ENCODE measurements around the gene IRX6. TPM values are rescaled to one million over a fixed set of nuclear protein-coding genes. Genes with fewer than 3 reads are reported as not detected.

Gene IRX6
- polyA plus RNA-seq, 1 donor (not counting 4 experiments of a cell fraction or from before 2014, with no cell fraction given), result not detected

DNA sequence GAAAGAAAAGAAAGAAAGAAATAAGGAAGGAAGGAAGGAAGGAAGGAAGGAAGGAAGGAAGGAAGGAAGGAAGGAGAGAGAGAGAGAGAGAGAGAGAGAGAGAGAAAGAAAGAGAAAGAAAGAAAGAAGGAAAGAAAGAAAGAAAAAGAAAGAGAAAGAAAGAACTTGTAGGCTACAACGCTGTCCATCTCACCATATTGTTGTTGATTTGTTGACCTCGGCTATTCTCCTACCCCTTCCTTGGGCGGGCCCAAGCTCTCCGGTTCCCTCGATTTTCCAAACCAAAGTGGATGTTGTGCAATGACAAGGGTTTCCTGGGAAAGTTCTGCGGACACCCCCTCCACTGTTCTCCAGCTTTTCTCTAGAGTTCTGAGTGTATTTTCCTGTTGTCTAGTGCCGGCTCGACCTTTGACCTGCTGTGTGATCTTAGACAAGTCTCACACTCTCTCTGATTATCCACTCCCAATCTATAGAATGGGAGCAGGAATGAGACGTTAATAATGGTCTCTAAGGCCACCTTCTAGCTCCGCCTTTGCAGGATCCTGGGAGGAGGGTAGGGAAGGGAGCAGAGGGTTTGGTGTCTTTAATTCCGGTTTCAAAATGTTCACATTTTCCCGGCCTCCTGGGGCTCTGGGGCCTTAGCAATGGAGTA lies 1.6 kb downstream of the IRX6 start:
- Histone ChIP-seq H4K20me1 (ENCODE audit: control insufficient read depth, extremely low read depth, insufficient read depth, low read length) (no peaks in the 10 kb centered on the region), H3K79me2 (ENCODE audit: control insufficient read depth, insufficient read depth, low read length) (no peaks in the 10 kb centered on the region), H3K4me3 (ENCODE audit: control insufficient read depth in 2 of 3, extremely low read depth in 1 of 3, insufficient read depth in 2 of 3, low read depth in 1 of 3, low read length in 3 of 3) (no peak overlapping the region), H2AFZ (ENCODE audit: control insufficient read depth, low read length) (no peak overlapping the region), H3K9ac (ENCODE audit: control insufficient read depth, extremely low read depth, insufficient read depth, low read length) (no peak overlapping the region), H3K9me1 (ENCODE audit: control insufficient read depth, extremely low read depth, insufficient read depth, low read length) (no peaks in the 10 kb centered on the region), H3K27me3 (ENCODE audit: control insufficient read depth, extremely low read depth, insufficient read depth, low read length) (peaks cover 34% of the 10 kb centered on the region), H3K4me1 (ENCODE audit: control insufficient read depth, extremely low read depth, insufficient read depth, low read length) (no peaks in the 10 kb centered on the region), H3K4me2 (ENCODE audit: control insufficient read depth, extremely low read depth, insufficient read depth, low read depth, low read length) (no peak overlapping the region), H3K9me3 (ENCODE audit: control insufficient read depth, low read depth, low read length) (no peaks in the 10 kb centered on the region), H3K36me3 (ENCODE audit: control insufficient read depth in 2 of 2, extremely low read depth in 1 of 2, insufficient read depth in 2 of 2, low read length in 2 of 2) (no peaks in the 10 kb centered on the region), H3K27ac (ENCODE audit: control insufficient read depth, insufficient read depth, low read length) (no peak overlapping the region)
- dilution Hi-C loops (cut with MboI; ENCODE audit: extremely low pct_ligation_motif_present, low sequenced_read_pairs), result no loop called here
- no peak for TF ChIP-seq EZH2 (IDR thresholded peaks at IDR 0.05; ENCODE audit: low read length)
- TF ChIP-seq, protein P1, sequence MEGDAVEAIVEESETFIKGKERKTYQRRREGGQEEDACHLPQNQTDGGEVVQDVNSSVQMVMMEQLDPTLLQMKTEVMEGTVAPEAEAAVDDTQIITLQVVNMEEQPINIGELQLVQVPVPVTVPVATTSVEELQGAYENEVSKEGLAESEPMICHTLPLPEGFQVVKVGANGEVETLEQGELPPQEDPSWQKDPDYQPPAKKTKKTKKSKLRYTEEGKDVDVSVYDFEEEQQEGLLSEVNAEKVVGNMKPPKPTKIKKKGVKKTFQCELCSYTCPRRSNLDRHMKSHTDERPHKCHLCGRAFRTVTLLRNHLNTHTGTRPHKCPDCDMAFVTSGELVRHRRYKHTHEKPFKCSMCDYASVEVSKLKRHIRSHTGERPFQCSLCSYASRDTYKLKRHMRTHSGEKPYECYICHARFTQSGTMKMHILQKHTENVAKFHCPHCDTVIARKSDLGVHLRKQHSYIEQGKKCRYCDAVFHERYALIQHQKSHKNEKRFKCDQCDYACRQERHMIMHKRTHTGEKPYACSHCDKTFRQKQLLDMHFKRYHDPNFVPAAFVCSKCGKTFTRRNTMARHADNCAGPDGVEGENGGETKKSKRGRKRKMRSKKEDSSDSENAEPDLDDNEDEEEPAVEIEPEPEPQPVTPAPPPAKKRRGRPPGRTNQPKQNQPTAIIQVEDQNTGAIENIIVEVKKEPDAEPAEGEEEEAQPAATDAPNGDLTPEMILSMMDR (optimal IDR thresholded peaks at IDR 0.05 in 1 of 3, IDR thresholded peaks at IDR 0.05 in 1 of 3, conservative IDR thresholded peaks at IDR 0.05 in 1 of 3; ENCODE audit: extremely low read depth in 1 of 3, insufficient read depth in 2 of 3, low read length in 3 of 3), result no peak
- FAIRE-seq (no peak), DNase-seq (ENCODE audit: low read depth, low spot score) (no peak)

DNA sequence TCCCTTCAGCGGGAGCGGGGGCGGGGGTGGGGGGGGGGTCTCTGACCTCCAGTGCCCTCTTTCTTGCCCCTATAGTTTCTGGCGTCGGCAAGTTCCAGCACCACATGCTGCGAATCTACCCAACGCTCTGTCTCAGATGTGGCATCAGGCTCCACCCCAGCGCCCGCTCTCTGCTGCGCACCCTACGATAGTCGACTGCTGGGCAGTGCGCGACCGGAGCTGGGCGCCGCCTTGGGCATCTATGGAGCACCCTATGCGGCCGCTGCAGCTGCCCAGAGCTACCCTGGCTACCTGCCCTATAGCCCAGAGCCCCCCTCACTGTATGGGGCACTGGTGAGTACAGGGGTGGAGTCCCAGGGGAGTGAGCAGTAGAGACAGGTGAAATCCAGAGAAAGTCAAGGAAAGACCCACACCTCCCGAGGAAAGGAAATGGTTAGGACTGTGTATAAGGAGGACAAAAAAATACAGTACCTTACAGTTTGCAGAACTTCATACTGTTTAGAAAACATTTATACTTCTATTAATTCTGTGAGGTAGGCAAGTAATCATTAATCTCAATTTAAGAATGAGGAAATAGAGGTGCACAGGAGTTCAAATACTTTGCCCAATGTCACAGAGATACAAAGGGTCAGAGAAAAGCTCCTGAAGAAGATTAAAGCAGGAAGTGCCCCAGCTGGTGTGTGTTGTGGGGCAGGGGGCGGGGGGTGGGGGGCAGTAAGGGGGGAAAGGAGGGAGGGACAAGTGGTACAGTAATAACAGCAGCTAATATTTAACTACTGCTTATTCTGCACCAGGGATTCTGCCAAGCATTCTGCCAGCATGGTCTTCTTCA lies 2.5 kb downstream of the IRX6 start:
- DNase-seq (ENCODE audit: low read depth, low spot score) (no peak), FAIRE-seq (no peak)
- dilution Hi-C loops (cut with MboI; ENCODE audit: extremely low pct_ligation_motif_present, low sequenced_read_pairs), result no loop called here
- Histone ChIP-seq H3K4me2 (ENCODE audit: control insufficient read depth, extremely low read depth, insufficient read depth, low read depth, low read length) (no peak overlapping the region), H2AFZ (ENCODE audit: control insufficient read depth, low read length) (no peak overlapping the region), H3K9me3 (ENCODE audit: control insufficient read depth, low read depth, low read length) (no peaks in the 10 kb centered on the region), H3K9me1 (ENCODE audit: control insufficient read depth, extremely low read depth, insufficient read depth, low read length) (no peaks in the 10 kb centered on the region), H3K4me1 (ENCODE audit: control insufficient read depth, extremely low read depth, insufficient read depth, low read length) (no peaks in the 10 kb centered on the region), H3K79me2 (ENCODE audit: control insufficient read depth, insufficient read depth, low read length) (no peaks in the 10 kb centered on the region), H3K4me3 (ENCODE audit: control insufficient read depth in 2 of 3, extremely low read depth in 1 of 3, insufficient read depth in 2 of 3, low read depth in 1 of 3, low read length in 3 of 3) (no peak overlapping the region), H4K20me1 (ENCODE audit: control insufficient read depth, extremely low read depth, insufficient read depth, low read length) (no peaks in the 10 kb centered on the region), H3K9ac (ENCODE audit: control insufficient read depth, extremely low read depth, insufficient read depth, low read length) (no peak overlapping the region), H3K27me3 (ENCODE audit: control insufficient read depth, extremely low read depth, insufficient read depth, low read length) (peaks cover 34% of the 10 kb centered on the region), H3K27ac (ENCODE audit: control insufficient read depth, insufficient read depth, low read length) (no peak overlapping the region), H3K36me3 (ENCODE audit: control insufficient read depth in 2 of 2, extremely low read depth in 1 of 2, insufficient read depth in 2 of 2, low read length in 2 of 2) (no peaks in the 10 kb centered on the region)
- no peak for TF ChIP-seq EZH2 (IDR thresholded peaks at IDR 0.05; ENCODE audit: low read length)
- TF ChIP-seq, protein P1 (optimal IDR thresholded peaks at IDR 0.05 in 1 of 3, IDR thresholded peaks at IDR 0.05 in 1 of 3, conservative IDR thresholded peaks at IDR 0.05 in 1 of 3; ENCODE audit: extremely low read depth in 1 of 3, insufficient read depth in 2 of 3, low read length in 3 of 3), result no peak

Data from keratinocyte (primary cell).